Measurements from ENCODE around the gene MGST3.

The MGST3 gene

GRCh38 chr1:165632491-165632890 is 1.5 kb downstream of the MGST3 start:
- no peaks in the 10 kb centered on the region for H4K20me1 ChIP-seq (ENCODE audit: low read depth, low read length)
- no peaks in the 10 kb centered on the region for H3K9me2 ChIP-seq (replicated peaks; ENCODE audit: insufficient read depth, low read length)
- H3K27ac ChIP-seq (ENCODE audit: low read depth, low read length): no peak overlapping the region
- H3K4me2 ChIP-seq (ENCODE audit: low read depth, low read length, poor library complexity, severe bottlenecking): no peak overlapping the region
- no peaks in the 10 kb centered on the region for H3K79me2 ChIP-seq (ENCODE audit: insufficient read depth, low read length)
- no peak overlapping the region for H3K9ac ChIP-seq (ENCODE audit: low read length)
- H3K4me3 ChIP-seq (ENCODE audit: insufficient read depth, low read length, poor library complexity, severe bottlenecking): no peak overlapping the region
- H3K9me3 ChIP-seq (ENCODE audit: insufficient read depth, low read length): no peaks in the 10 kb centered on the region
- H3F3A ChIP-seq (ENCODE audit: insufficient read depth): peaks cover 11% of the 10 kb centered on the region; the same call in 1 of the 2 replicates
- no peaks in the 10 kb centered on the region for H3K36me3 ChIP-seq (ENCODE audit: low read length)
- H3K27me3 ChIP-seq (ENCODE audit: low read length): no peaks in the 10 kb centered on the region
- TF ChIP-seq CTCF (IDR thresholded peaks at IDR 0.05; ENCODE audit: insufficient read depth, low read length, poor library complexity, severe bottlenecking) (no peak), EZH2phosphoT487 (conservative IDR thresholded peaks at IDR 0.05; ENCODE audit: low read length) (no peak)
- H2AFZ ChIP-seq (ENCODE audit: low read depth, low read length, severe bottlenecking): no peak overlapping the region

- no peak overlapping the region for H3K4me3 ChIP-seq (ENCODE audit: insufficient read depth, low read length, poor library complexity, severe bottlenecking)
- peaks cover 11% of the 10 kb centered on the region; the same call in 1 of the 2 replicates for H3F3A ChIP-seq (ENCODE audit: insufficient read depth)
- no peaks in the 10 kb centered on the region for H3K79me2 ChIP-seq (ENCODE audit: insufficient read depth, low read length)
- no peaks in the 10 kb centered on the region for H3K9me3 ChIP-seq (ENCODE audit: insufficient read depth, low read length)
- no peaks in the 10 kb centered on the region for H4K20me1 ChIP-seq (ENCODE audit: low read depth, low read length)
- H3K4me2 ChIP-seq (ENCODE audit: low read depth, low read length, poor library complexity, severe bottlenecking): no peak overlapping the region
- no peaks in the 10 kb centered on the region for H3K9me2 ChIP-seq (replicated peaks; ENCODE audit: insufficient read depth, low read length)
- H3K36me3 ChIP-seq (ENCODE audit: low read length): no peaks in the 10 kb centered on the region
- H3K9ac ChIP-seq (ENCODE audit: low read length): no peak overlapping the region
- TF ChIP-seq CTCF (IDR thresholded peaks at IDR 0.05; ENCODE audit: insufficient read depth, low read length, poor library complexity, severe bottlenecking) (no peak), EZH2phosphoT487 (conservative IDR thresholded peaks at IDR 0.05; ENCODE audit: low read length) (no peak)
- no peak overlapping the region for H3K27ac ChIP-seq (ENCODE audit: low read depth, low read length)
- H3K27me3 ChIP-seq (ENCODE audit: low read length): no peaks in the 10 kb centered on the region
- no peak overlapping the region for H2AFZ ChIP-seq (ENCODE audit: low read depth, low read length, severe bottlenecking)
Measured at GRCh38 chr1:165633614-165634013, 2.6 kb downstream of the MGST3 start.

GRCh38 chr1:165634154-165634921 is 3.3 kb downstream of the MGST3 start:
- Histone ChIP-seq H3K4me2 (ENCODE audit: low read depth, low read length, poor library complexity, severe bottlenecking) (no peak overlapping the region), H3K4me3 (ENCODE audit: insufficient read depth, low read length, poor library complexity, severe bottlenecking) (no peak overlapping the region), H3K27ac (ENCODE audit: low read depth, low read length) (no peak overlapping the region), H3K79me2 (ENCODE audit: insufficient read depth, low read length) (no peaks in the 10 kb centered on the region), H3K27me3 (ENCODE audit: low read length) (no peaks in the 10 kb centered on the region), H3K36me3 (ENCODE audit: low read length) (no peaks in the 10 kb centered on the region), H3F3A (ENCODE audit: insufficient read depth) (peaks cover 8% of the 10 kb centered on the region; the same call in 1 of the 2 replicates), H3K9ac (ENCODE audit: low read length) (no peak overlapping the region), H3K9me2 (replicated peaks; ENCODE audit: insufficient read depth, low read length) (no peaks in the 10 kb centered on the region), H2AFZ (ENCODE audit: low read depth, low read length, severe bottlenecking) (no peak overlapping the region), H3K9me3 (ENCODE audit: insufficient read depth, low read length) (no peaks in the 10 kb centered on the region), H4K20me1 (ENCODE audit: low read depth, low read length) (no peaks in the 10 kb centered on the region)
- TF ChIP-seq EZH2phosphoT487 (conservative IDR thresholded peaks at IDR 0.05; ENCODE audit: low read length): no peak
- TF ChIP-seq CTCF (IDR thresholded peaks at IDR 0.05; ENCODE audit: insufficient read depth, low read length, poor library complexity, severe bottlenecking): no peak
